Erythroblast (primary cell): ENCODE results near the gene B3GLCT.
"Not testable (repeated sequence)": the region's sequence is repeated elsewhere in the genome, so short reads cannot be mapped to it uniquely, and the experiment has no call there.

Source experiments
- DNase-seq, 2 experiments: peaks; one replicate each; lab custom pipeline; 2025; lab: John Stamatoyannopoulos, UW
- GATA1 ChIP-seq: IDR thresholded peaks from 2 replicates; pipeline ENCODE4 v1.6.1; 2011; ENCODE audit warnings: low read depth, mild to moderate bottlenecking, control low read depth, low read length, moderate library complexity
- POLR2A ChIP-seq: IDR thresholded peaks from 2 replicates; pipeline ENCODE4 v1.6.1; 2011; ENCODE audit warnings: mild to moderate bottlenecking, low read length

B3GLCT gene

DNA sequence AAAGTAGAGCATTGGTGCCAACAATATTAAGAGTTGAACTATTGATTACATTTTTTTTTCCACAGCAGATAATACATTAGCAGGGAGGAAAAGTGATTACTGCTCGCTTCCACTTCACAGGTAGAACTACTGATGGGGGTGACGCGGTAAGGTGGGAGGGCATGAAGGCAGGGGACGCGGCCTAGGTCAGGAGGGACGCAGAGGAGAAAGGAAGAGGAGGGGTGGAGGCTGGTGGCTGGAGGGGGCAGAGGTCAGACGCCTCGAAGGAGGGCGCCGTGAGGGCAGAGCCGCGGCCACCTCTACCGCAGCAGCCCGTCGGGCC lies 287 bp upstream of the B3GLCT start:
- TF ChIP-seq POLR2A, result no peak
- TF ChIP-seq GATA1, result no peak
- DNase-seq, result no peak

DNA sequence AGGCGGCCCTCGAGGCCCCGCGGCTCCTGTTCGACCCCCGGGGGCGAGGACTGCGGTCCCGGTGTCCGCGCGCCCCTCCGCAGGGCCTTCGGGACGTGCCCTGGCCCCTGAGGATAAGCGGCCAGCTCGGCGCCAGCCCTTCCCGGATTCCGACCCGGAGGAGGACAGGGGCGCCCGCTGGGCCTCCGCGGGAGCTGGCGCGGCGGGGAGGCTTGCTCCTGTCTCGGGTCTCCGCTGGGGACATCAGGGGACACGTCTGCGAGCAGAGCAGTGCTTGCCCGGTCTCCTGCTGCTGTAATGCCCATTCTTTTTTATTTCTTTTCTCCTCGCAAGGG lies 829 bp downstream of the B3GLCT start:
- DNase-seq, result peak; percentile 72 to 83
- TF ChIP-seq POLR2A (no peak), GATA1 (no peak)

DNA sequence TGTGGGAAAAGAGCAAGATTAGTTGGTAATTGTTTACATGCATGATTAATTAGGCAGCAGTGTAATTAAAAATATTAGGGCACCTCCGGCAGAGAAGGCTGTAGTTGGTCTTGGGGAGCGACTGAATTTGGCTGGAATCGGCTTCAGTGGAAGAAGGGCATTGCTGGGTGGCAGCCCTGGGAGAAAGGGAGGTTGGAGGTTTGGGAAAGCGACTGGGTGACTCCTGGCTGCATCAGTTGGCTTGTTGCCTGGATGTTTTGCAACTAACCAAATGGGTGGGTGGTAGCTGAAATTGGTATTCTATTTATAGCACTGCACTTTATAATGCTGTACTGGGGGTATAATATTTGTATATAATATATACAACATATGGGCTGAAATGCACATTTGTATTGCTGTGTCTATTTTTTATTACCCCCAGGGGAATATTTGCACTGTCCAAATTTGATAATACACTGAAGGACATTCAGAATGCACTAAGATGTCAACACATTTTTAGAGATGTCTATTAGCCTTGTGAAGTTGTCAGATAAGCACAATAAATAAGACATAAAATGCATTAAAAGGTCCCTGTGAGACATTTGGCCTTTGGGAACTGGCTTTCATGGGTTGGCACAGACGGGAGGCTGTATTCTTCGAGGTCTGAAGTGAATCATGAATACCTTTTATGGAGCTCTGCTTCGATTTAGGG lies 1.7 kb downstream of the B3GLCT start:
- TF ChIP-seq GATA1 (no peak), POLR2A (no peak)
- DNase-seq, result peak; percentile 22 to 60

DNA sequence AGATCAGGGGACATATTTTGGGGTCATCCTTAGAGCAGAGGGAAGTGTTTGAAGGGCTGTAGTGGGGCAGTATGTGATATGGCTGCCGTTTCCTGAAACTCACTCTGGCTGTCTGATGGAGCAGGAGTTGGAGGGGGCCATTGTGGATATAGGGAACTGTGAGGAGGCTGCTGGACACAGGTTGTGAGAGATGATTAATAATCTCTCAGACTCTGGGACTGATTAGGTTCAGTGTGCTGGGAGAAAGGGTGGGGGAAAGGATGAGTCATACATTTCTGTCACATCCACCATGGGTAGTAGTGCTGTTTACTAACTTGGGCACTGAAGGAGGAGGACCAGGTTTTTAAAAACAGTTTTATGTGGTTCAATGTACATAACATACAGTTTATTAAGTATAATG lies 4.8 kb downstream of the B3GLCT start:
- TF ChIP-seq GATA1, result no peak
- no peak for TF ChIP-seq POLR2A
- DNase-seq, result peak; percentile 89 to 90

DNA sequence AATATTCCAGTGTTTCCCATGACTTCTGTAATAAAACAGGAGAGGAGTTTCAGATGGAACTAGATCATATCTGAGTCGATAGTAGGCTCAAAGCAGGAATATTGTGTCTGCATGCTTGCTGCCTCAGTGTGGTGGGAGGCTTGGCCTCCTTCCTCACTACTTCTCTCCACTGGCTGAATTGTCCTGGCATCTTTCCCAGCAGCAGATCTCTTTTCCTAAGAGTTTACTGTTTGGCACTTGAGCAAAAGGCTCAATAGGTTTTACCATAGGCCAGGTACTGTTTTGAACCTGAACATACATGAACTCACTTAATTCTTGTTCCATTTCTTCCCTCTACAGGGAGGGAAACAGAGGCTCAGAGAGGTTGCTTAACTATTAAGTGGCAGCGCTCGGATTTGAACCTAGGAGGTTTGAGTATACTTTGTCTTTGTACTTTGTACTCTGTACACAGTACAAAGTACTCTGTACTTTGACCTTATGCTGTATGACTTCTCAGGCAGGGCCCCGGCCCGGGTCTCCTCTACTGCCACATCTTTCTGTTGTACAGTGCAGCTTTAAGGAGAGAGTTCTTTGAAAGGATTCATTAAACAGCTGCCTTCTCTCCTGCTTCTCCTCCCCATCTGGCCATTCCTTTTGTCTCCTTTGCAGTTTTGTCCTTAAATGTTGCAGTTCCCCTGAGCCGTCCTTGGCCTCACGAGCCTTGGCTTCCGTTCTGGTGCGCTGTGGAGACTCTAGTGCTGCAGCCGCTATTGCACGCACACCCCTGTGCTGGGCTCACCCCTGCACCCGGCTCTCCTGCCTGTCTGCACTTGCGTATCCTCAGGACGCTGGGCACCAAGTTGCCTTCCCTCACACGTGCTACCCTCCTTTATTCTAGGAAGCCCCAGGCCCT lies 8.1 kb downstream of the B3GLCT start:
- no peak for DNase-seq
- no peak for TF ChIP-seq POLR2A
- TF ChIP-seq GATA1, result no peak

DNA sequence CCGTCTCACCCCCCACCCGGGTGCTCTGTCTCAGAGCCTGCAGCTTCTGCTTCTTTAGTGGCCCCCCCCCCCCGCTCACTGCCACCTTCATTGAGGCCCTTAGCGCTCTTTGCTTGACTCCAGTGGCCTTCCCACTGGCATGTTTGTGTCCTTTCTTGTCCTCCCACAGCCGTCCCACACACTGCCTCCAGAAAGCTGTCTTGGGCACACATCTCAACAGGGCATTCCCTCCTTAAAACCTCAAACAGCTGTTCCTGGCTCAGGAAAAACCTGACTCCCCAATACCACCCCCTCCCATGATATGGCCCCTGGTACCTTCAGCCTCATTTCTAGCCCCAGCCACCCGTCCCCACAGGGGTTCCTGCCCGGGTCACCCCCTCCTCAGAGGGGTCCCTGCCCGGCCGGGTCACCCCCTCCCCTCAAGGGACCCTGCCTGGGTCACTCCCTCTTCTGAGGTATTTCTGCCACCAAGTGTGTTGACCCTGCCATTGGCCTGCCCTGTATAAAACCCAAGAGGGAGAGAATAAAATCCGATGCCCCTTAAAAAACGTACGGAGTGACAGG lies 8.9 kb downstream of the B3GLCT start:
- TF ChIP-seq GATA1 (no peak), POLR2A (no peak)
- DNase-seq, result no peak

DNA sequence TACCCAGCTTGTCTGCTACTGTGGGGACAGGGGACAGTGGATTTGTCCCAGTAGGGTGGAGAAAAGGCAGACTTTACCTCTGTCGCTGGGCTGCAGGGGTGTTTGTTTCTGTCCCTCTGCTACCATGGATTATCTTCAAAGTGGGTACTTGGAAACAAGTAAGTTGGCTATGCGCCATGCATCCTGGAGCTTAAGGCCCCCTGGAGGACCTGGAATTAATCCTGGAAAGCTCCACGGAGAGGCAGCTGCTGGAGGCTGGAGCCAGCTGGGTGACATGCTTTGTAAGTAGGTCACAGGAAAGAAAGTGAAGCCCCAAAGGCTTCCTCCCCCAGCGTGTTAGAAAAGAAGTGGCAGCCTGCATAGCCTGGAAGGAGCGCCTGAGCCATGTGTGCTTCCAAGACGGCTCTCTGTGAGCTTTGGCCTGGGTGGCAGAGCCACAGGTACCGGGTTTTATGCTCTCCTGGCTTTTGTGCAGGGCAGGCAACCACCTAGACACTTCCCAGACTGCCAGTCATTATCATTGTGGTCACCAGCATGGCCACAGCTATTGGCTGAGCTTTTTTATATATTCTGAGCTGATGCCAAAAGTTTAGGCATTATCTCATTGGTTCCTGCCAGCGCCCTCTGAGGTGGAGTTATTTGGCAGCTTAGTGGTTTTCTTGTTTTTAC lies 9.5 kb downstream of the B3GLCT start:
- DNase-seq, result peak; percentile 78 to 83

DNA sequence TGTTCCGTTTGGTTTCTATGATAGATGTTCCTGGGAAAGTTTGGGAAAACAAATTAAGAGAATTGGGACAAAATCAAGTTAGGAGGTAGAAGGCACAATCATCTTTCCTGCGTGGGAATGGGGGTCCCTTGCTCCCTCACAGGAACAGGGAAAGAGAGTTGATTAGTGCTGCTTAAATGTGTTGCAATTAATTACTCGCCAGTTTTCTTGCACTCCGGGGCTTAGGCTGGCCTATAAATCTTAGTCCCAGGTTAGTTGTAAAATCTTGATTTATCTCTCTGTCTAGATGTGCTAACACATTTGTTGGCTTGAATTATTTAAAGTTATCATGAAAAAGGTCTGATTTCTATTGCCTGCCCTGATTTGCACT lies 10.1 kb downstream of the B3GLCT start:
- DNase-seq, result no peak
- no peak for TF ChIP-seq POLR2A

More for the DNA sequence above, 9.5 kb downstream of the B3GLCT start:
- TF ChIP-seq POLR2A (peak; percentile 52), GATA1 (no peak)

DNA sequence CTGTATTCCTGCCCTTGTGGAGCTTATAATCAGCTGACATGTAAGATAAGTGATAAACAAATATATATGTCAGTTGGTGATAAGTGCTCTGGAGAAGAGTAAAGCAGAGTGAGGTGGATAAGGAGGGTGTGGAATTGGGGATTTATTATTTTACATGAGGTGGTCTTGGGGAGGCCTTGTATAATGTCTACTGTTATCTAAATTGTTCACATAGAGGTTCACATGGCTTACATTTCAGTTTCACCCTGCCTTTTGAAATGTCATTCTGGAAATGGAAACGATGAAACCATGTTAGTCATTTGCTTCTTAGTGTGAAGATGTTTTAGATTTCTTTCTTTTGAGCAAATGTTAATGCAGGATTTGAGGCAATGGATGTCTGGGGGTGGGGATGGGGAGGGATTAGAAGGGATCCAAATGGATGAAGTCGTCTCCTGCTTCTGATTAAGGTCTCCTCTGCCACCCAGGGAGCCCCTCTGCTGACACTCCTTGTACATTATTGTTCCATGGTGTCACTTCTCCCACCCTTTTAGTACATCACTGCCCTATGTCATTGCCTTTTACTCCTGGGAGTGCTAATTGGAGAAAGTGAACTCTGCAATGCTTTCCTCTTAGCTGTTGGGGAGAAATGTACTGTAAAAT lies 14.0 kb downstream of the B3GLCT start:
- peak; percentile 39 to 68 for DNase-seq
- TF ChIP-seq GATA1, result no peak

DNA sequence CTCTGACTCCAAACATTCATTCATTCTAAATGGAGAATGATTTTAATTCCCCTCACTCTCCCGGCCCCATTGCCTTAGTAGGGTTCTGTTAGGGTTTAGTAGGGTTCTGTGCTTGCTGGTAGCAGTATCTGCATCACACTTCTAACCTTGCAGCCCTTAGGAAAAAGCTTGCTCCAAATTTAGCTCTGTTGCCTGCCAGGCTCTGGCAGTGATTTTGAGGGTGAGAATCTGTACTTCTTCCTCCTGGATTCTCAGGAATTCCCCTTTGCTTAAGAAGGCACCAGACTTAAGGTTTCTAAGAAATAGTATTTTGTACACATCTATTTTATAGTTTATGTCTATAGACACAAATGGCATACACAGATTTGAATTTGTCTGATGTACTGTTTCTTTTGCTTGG lies 14.7 kb downstream of the B3GLCT start:
- no peak for TF ChIP-seq GATA1
- no peak for TF ChIP-seq POLR2A
- DNase-seq, result no peak

DNA sequence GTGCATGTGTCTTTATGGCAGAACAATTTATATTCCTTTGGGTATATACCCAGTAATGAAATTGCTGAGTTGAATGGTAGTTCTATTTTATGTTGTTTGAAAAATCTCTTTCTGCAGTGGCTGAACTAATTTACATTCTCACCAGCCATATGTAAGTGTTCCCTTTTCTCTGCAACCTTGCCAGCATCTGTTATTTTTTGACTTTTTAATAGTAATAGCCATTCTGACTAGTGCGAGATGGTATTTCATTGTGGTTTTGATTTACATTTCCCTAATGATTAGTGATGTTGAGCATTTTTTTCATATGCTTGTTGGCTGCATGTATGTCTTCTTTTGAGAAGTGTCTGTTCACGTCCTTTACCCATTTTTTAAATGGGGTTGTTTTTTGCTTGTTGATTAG lies 17.1 kb downstream of the B3GLCT start:
- not testable (repeated sequence) for DNase-seq

DNA sequence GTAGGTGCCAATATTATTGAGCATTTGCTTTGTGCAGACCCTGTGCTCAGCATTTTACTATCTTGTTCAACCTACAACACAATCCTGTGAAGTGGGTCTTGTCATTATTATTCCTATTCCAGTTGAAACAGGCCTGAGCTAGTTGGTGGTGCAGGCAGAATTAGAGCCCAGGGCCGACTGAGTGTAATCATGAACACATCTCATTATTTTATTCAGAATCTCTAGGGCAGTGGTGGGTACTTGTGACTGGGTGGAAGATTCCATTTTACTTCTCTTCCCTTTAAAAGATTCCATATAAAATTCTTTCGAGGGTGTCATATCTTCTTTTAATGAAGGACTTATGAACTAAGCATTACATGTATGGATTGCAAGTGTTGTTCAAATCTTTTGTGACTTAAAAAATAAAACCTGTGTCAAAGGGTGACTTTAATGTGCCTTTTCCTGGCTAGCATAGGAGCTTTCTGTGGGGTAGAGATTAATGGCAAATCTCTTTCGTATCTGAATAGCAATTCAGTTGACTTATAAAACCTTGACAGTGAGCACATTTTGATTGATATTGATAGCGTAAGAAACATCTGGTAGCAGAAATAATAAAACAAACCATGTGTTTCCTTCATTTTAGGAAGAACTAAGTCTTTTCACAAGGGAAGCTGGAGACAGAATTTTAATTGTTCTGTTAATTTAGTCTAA lies 20.3 kb downstream of the B3GLCT start:
- no peak for DNase-seq
- TF ChIP-seq GATA1, result no peak
- no peak for TF ChIP-seq POLR2A

DNA sequence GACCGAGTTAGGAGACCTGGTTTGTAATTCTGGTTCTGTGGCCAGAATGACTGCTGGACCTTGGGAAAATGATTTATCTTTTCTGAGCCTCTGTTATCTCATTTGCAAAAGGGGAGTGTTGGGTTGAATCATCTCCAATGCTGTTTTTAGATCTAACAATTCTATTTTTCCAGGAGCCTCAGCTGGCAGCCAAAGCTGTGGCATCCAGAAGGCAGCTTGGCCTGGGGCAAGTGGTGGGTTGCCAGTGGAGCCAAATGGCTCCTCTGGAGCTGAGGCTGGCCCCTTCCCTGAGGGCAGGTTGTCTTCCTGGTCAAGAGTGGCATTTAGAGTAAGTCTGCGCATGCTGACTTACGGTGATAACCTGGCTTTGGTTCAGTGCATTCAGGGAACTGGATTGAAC lies 21.3 kb downstream of the B3GLCT start:
- TF ChIP-seq POLR2A (no peak), GATA1 (no peak)
- DNase-seq, result no peak

DNA sequence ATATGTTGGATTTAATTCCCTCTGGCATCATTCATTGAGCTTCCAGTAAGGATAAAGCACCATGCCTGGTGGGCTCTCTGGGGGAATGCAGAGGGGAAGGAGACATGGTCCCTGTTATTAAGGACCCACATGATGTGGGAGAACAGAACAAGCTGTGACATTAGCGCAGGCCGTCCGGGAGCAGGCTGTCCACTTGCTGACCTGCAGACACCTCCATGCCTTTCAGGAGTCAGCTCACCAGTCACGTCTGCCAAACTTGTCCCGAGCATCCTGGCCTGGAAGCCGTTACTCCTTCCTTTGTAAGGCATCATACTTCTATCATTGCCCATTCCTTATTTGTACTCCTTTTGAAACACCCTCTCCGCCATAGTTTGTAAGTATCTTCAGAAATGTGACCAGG lies 23.4 kb downstream of the B3GLCT start:
- no peak for DNase-seq
- no peak for TF ChIP-seq POLR2A
- no peak for TF ChIP-seq GATA1
